ENCODE results near the gene OCEL1. TPM values are rescaled to one million over a fixed set of nuclear protein-coding genes. Genes with fewer than 3 reads are reported as not detected.

Gene OCEL1
- total and polyA plus RNA-seq, 3 donors from 2014 or later = 6.6 to 17.5 (median 13.9) TPM

DNA sequence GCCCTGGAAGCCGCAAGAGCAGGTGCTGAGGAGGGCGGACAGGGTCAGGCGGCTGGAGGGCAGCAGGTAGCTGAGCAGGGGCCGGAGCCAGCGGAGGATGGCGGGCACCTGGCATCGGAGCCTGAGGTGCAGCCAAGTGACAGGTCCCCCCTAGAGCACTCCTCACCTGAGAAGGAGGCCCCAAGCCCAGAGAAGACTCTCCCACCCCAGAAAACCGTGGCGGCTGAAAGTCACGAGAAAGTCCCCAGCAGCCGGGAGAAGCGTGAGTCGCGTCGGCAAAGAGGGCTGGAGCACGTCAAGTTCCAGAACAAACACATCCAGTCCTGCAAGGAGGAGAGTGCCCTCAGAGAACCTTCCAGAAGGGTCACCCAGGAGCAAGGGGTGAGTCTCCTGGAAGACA lies 31.4 kb upstream of the OCEL1 start:
- intact Hi-C loops (cut with DNase I; ENCODE audit: low total_unique reads) = no loop called here
- Histone ChIP-seq H3K4me3 (no peak overlapping the region), H3K4me1 (no peaks in the 10 kb centered on the region), H3K27me3 (no peaks in the 10 kb centered on the region), H3K27ac (no peak overlapping the region), H3K9me3 (no peaks in the 10 kb centered on the region), H3K36me3 (ENCODE audit: low read depth, missing control alignments) (no peaks in the 10 kb centered on the region)
- TF ChIP-seq POLR2A (IDR thresholded peaks at IDR 0.05) = no peak
- TF ChIP-seq, protein P1, sequence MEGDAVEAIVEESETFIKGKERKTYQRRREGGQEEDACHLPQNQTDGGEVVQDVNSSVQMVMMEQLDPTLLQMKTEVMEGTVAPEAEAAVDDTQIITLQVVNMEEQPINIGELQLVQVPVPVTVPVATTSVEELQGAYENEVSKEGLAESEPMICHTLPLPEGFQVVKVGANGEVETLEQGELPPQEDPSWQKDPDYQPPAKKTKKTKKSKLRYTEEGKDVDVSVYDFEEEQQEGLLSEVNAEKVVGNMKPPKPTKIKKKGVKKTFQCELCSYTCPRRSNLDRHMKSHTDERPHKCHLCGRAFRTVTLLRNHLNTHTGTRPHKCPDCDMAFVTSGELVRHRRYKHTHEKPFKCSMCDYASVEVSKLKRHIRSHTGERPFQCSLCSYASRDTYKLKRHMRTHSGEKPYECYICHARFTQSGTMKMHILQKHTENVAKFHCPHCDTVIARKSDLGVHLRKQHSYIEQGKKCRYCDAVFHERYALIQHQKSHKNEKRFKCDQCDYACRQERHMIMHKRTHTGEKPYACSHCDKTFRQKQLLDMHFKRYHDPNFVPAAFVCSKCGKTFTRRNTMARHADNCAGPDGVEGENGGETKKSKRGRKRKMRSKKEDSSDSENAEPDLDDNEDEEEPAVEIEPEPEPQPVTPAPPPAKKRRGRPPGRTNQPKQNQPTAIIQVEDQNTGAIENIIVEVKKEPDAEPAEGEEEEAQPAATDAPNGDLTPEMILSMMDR (IDR thresholded peaks at IDR 0.05) = no peak
- DNase-seq = no peak
- WGBS, 2 donors = 96% methylated on average over 12 to 16 of the region's 16 CpGs

DNA sequence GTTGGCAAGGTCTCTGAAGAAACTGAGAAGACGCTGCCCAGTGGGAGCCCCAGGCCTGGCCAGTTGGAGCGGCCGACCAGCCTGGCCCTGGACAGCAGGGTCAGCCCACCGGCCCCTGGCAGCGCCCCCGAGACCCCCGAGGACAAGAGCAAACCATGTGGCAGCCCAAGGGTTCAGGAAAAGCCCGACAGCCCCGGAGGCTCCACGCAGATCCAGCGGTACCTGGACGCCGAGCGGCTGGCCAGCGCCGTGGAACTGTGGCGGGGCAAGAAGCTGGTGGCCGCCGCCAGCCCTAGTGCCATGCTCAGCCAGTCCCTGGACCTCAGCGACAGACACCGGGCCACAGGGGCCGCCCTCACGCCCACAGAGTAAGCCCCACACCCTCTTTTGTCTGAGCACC lies 30.9 kb upstream of the OCEL1 start:
- TF ChIP-seq, protein P1 (IDR thresholded peaks at IDR 0.05) = no peak
- TF ChIP-seq POLR2A (IDR thresholded peaks at IDR 0.05) = no peak
- no peak overlapping the region for H3K4me3 ChIP-seq
- intact Hi-C loops (cut with DNase I; ENCODE audit: low total_unique reads) = no loop called here
- DNase-seq = no peak
- H3K27ac ChIP-seq = no peak overlapping the region
- 94 to 99% methylated on average over 11 to 23 of the region's 23 CpGs for WGBS, 2 donors
- H3K27me3 ChIP-seq = no peaks in the 10 kb centered on the region
- H3K9me3 ChIP-seq = no peaks in the 10 kb centered on the region
- H3K4me1 ChIP-seq = no peaks in the 10 kb centered on the region
- H3K36me3 ChIP-seq (ENCODE audit: low read depth, missing control alignments) = no peaks in the 10 kb centered on the region

DNA sequence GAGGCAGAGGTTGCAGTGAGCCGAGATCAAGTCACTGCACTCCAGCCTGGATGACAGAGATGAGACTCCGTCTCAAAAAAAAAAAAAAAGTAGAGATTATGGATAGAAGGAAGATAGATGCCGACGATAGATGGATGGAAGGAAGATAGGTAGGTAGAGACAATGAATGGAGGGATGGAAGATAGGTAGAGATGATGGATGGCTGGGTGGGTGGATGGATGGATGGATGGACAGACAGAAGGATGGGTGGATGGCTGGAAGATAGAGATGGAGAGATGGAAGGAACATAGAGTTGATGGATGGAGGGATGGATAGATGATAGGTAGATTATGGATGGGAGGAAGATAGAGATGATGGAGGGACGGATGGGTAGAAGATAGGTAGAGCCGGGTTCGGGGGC lies 29.4 kb upstream of the OCEL1 start:
- 95 to 98% methylated on average over 7 of the region's 7 CpGs for WGBS, 2 donors
- intact Hi-C loops (cut with DNase I; ENCODE audit: low total_unique reads) = no loop called here
- no peak for TF ChIP-seq POLR2A (IDR thresholded peaks at IDR 0.05)
- TF ChIP-seq, protein P1 (IDR thresholded peaks at IDR 0.05) = no peak
- no peaks in the 10 kb centered on the region for H3K4me1 ChIP-seq
- H3K4me3 ChIP-seq = no peak overlapping the region
- no peak for DNase-seq
- no peaks in the 10 kb centered on the region for H3K27me3 ChIP-seq
- H3K27ac ChIP-seq = no peak overlapping the region
- no peaks in the 10 kb centered on the region for H3K9me3 ChIP-seq
- H3K36me3 ChIP-seq (ENCODE audit: low read depth, missing control alignments) = no peaks in the 10 kb centered on the region

DNA sequence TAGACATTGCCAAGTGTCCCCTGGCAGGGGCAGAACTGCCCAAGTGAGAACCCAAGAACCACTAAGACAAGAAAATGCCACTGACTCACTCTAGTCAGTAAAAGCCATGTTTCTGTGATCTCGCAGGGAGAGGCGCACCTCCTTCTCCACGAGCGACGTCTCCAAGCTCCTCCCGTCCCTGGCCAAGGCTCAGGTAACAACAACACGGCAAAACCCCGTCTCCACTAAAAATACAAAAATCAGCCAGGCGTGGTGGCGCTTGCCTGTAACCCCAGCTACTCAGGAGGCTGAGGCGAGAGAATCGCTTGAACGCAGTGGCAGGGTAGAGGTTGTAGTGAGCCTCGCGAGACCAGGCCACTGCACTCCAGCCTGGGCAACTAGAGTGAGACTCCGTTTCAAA lies 28.4 kb upstream of the OCEL1 start:
- no peak overlapping the region for H3K27ac ChIP-seq
- no peak for DNase-seq
- no peak for TF ChIP-seq POLR2A (IDR thresholded peaks at IDR 0.05)
- TF ChIP-seq, protein P1 (IDR thresholded peaks at IDR 0.05) = no peak
- H3K36me3 ChIP-seq (ENCODE audit: low read depth, missing control alignments) = no peaks in the 10 kb centered on the region
- H3K27me3 ChIP-seq = no peaks in the 10 kb centered on the region
- WGBS, 2 donors = 93 to 94% methylated on average over 16 of the region's 16 CpGs
- intact Hi-C loops (cut with DNase I; ENCODE audit: low total_unique reads) = no loop called here
- H3K4me3 ChIP-seq = no peak overlapping the region
- no peaks in the 10 kb centered on the region for H3K9me3 ChIP-seq
- no peaks in the 10 kb centered on the region for H3K4me1 ChIP-seq

DNA sequence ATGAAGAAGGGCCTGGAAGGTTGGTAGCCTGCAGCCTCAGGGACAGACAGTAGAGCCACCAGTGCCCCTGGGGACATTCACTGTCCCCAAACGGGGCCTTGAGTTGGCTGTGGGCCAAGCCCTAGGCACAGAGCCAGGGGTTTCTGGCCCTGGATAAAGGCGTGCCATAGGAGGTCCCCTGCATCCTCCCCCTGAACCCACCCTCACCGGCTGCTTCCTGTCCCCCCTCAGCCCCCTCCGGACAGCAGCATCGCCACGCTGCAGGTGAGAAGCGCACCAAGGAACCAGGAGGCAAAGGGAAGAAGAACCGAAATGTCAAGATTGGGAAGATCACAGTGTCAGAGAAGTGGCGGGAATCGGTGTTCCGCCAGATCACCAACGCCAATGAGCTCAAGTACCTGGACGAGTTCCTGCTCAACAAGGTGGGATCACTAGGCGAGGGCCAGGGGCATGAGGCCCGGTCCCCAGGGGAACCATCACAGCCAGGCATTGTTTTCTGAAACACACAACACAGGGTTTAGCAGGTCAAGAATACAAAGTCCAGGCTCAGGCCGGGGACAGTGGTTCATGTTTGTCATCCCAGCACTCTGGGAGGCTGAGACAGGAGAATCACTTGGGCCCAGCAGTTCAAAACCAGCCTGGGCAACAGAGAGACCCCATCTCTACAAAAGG lies 25.5 kb upstream of the OCEL1 start:
- Histone ChIP-seq H3K9me3 (no peaks in the 10 kb centered on the region), H3K4me1 (no peaks in the 10 kb centered on the region), H3K36me3 (ENCODE audit: low read depth, missing control alignments) (no peaks in the 10 kb centered on the region), H3K27ac (no peak overlapping the region), H3K4me3 (no peak overlapping the region), H3K27me3 (no peaks in the 10 kb centered on the region)
- 86 to 94% methylated on average over 11 to 16 of the region's 16 CpGs for WGBS, 2 donors
- intact Hi-C loops (cut with DNase I; ENCODE audit: low total_unique reads) = loop anchor here (10.0 kb wide), 1 partner anchor 74 kb away; no protein-coding TSS in a partner anchor
- DNase-seq = no peak
- TF ChIP-seq, protein P1 (IDR thresholded peaks at IDR 0.05) = no peak
- TF ChIP-seq POLR2A (IDR thresholded peaks at IDR 0.05) = no peak
